Esophagus (tissue), 2 donors: ENCODE data around the gene CACNA1F. TPM values are rescaled to one million over a fixed set of nuclear protein-coding genes. Genes with fewer than 3 reads are reported as not detected.

ENCODE experiments used
- H3K27ac ChIP-seq, 2 donors: one replicate each; pipeline ENCODE4 v1.5.1; 2013; ENCODE audit warnings: low read depth in 2 of 2, mild to moderate bottlenecking in 2 of 2, inconsistent platforms in 1 of 2, low read length in 1 of 2, moderate library complexity in 1 of 2
- H3K27me3 ChIP-seq, 2 donors: one replicate each; pipeline ENCODE4 v1.6.1; 2013; ENCODE audit warnings: low read length in 2 of 2, control low read depth in 1 of 2, mild to moderate bottlenecking in 1 of 2; ENCODE audit not compliant: insufficient read depth in 2 of 2, control insufficient read depth in 1 of 2
- H3K36me3 ChIP-seq, 2 donors: one replicate each; pipeline ENCODE4 v1.6.1; 2013; ENCODE audit warnings: low read length in 1 of 2; ENCODE audit not compliant: control insufficient read depth in 2 of 2, insufficient read depth in 2 of 2
- H3K4me1 ChIP-seq, 2 donors: one replicate each; pipeline ENCODE4 v1.6.1; 2013; ENCODE audit warnings: low read length in 1 of 2; ENCODE audit not compliant: control insufficient read depth in 2 of 2, insufficient read depth in 2 of 2
- H3K4me3 ChIP-seq, 2 donors: one replicate each; pipeline ENCODE4 v1.5.1; 2013; ENCODE audit warnings: low read length in 2 of 2, mild to moderate bottlenecking in 2 of 2, low read depth in 1 of 2, moderate library complexity in 1 of 2
- H3K9me3 ChIP-seq, 2 donors: one replicate each; pipeline ENCODE4 v1.6.1; 2013; ENCODE audit warnings: mild to moderate bottlenecking in 2 of 2, low read depth in 1 of 2, low read length in 1 of 2, moderate library complexity in 1 of 2; ENCODE audit not compliant: control insufficient read depth in 2 of 2, insufficient read depth in 1 of 2
- WGBS, 2 donors: extraction: QIAGEN DNeasy Blood & Tissue Kit; methylation state at CpG; one replicate each; pipeline ENCODE4 v1.1.7; 2013; 5-methylcytosine and 5-hydroxymethylcytosine counted together
- polyA plus RNA-seq, 2 donors: library from polyadenylated mRNA; stranded (reverse); fragments of 200-250 nt; gene quantifications; one replicate each; pipeline ENCODE4 v1.2.3, GENCODE V29; 2013
- donor health status: healthy with polysubstance abuse.
- donor health status: Bipolar disorder and iron deficiency.

The CACNA1F gene
- polyA plus RNA-seq, 2 donors: 0.11 to 0.24 TPM

DNA sequence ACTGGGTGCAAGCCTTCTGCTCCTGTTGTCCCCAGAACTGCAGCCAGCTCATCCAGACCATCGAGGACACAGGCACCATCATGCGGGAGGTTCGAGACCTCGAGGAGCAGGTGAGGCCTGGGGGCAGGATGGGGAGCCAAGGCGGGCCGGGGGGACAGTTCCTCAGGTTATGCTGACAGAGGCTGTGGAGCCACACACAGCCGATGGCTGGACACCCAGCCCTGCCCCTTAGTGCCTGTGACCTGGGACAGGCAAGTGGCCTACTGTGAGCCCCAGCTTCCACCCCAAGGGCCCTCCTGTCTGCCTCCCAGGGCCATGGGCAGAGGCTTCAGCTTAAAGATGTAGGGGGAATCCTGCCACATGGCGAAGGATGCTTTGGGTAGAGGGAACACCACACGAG is 16.5 kb upstream of the CACNA1F start:
- 86 to 89% methylated on average over 9 of the region's 9 CpGs for WGBS, 2 donors
- Histone ChIP-seq H3K27ac (no peak overlapping the region), H3K9me3 (peaks cover 0 to 3% of the 10 kb centered on the region in 2 donors), H3K36me3 (peaks cover 7 to 16% of the 10 kb centered on the region in 2 donors), H3K4me3 (no peak overlapping the region), H3K4me1 (no peaks in the 10 kb centered on the region), H3K27me3 (no peaks in the 10 kb centered on the region)

DNA sequence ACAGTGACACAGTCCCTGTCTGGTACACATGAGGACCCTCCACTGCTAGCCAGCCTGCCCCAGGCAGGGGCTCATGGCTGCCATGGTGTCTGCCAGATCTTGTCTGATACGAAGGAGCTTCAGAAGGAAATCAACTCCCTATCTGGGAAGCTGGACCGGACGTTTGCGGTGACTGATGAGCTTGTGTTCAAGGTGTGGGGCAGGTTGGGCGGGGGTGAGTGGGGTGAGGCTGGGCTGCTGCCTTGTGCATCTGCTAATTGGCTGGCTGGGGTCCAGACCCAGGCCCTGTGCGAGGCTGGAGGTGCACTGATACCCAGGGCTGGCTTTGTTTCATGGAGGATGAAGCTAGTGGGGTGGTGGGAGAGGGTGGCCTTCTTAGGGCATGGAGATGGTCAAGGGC is 15.9 kb upstream of the CACNA1F start:
- WGBS, 2 donors: 86 to 90% methylated on average over 6 of the region's 6 CpGs
- H3K36me3 ChIP-seq: peaks cover 7 to 16% of the 10 kb centered on the region in 2 donors

DNA sequence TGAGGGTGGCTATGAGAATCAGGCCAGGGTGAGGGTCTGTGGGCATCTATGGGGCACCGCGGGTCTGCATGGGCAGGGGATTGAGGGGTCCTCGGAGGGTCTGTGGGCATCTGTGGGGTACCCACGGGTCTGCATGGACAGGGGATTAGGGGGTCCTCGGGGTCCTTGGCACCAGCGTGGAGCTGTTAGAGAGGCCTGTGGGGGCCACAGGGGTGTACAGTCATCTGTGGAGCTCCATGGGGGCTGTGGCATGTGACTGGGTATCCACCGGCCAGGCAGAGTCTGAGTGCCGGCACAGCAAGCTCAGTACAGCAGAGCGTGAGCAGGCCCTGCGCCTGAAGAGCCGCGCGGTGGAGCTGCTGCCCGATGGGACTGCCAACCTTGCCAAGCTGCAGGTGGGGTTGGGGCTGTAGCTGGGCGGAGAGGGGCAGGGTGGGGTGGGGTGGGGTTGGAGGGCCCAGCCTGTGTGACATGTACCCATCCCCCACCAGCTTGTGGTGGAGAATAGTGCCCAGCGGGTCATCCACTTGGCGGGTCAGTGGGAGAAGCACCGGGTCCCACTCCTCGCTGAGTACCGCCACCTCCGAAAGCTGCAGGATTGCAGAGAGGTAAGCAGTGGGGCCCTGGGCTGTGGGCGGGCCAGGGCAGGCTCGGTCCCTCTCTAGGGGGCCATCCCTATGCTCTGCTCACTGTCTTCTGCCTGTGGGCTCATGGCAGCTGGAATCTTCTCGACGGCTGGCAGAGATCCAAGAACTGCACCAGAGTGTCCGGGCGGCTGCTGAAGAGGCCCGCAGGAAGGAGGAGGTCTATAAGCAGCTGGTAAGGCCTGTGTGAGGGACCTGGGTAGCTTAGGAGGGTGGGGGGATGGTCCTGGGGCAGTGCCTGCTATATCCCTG is 15.0 kb upstream of the CACNA1F start:
- no peak overlapping the region for H3K4me3 ChIP-seq
- no peaks in the 10 kb centered on the region for H3K4me1 ChIP-seq
- H3K36me3 ChIP-seq: peaks cover 7 to 18% of the 10 kb centered on the region in 2 donors
- no peak overlapping the region for H3K27ac ChIP-seq
- 84 to 87% methylated on average over 26 to 28 of the region's 28 CpGs for WGBS, 2 donors
- H3K9me3 ChIP-seq: peaks cover 0 to 3% of the 10 kb centered on the region in 2 donors
- no peaks in the 10 kb centered on the region for H3K27me3 ChIP-seq

More for the DNA sequence above, 15.9 kb upstream of the CACNA1F start:
- Histone ChIP-seq H3K27me3 (no peaks in the 10 kb centered on the region), H3K4me3 (no peak overlapping the region), H3K4me1 (no peaks in the 10 kb centered on the region), H3K9me3 (peaks cover 0 to 3% of the 10 kb centered on the region in 2 donors), H3K27ac (no peak overlapping the region)

DNA sequence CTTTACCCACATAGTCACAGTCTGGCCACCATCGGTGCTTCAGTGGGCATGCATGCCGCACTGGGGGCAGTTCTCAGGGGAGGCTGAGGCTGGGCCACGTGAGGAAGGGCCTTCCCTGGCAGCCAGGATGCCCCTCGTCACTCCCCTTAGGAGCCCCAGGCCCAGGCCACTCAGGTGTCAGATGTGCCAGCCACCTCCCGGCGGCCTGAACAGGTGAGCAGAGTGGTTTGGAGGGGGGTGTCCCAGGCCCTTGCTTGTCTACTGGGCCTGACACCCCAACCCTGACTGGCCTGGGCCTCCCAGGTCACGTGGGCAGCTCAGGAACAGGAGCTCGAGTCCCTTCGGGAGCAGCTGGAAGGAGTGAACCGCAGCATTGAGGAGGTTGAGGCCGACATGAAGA is 14.2 kb upstream of the CACNA1F start:
- no peak overlapping the region for H3K27ac ChIP-seq
- no peaks in the 10 kb centered on the region for H3K27me3 ChIP-seq
- no peak overlapping the region for H3K4me3 ChIP-seq
- H3K4me1 ChIP-seq: no peaks in the 10 kb centered on the region
- WGBS, 2 donors: 91 to 94% methylated on average over 11 of the region's 11 CpGs
- H3K36me3 ChIP-seq: peaks cover 7 to 26% of the 10 kb centered on the region in 2 donors
- peaks cover 0 to 3% of the 10 kb centered on the region in 2 donors for H3K9me3 ChIP-seq

DNA sequence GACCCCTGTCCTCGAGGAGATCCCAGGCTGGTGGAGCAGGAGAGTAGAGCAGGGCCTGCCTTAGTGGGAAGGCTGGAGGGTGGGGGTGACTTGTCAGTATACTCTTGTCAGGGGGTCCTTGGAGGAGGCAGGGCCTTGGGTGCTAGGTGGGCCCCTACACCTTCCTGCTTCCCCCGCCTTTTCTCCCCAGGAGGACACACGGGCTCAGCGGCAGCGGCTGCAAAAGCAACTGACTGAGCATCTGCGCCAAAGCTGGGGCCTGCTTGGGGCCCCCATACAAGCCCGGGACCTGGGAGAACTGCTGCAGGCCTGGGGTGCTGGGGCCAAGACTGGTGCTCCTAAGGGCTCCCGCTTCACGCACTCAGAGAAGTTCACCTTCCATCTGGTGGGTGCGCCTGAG is 13.4 kb upstream of the CACNA1F start:
- Histone ChIP-seq H3K36me3 (peaks cover 7 to 26% of the 10 kb centered on the region in 2 donors), H3K9me3 (peaks cover 0 to 3% of the 10 kb centered on the region in 2 donors), H3K4me1 (no peaks in the 10 kb centered on the region), H3K27ac (no peak overlapping the region), H3K4me3 (no peak overlapping the region), H3K27me3 (no peaks in the 10 kb centered on the region)
- WGBS, 2 donors: 94 to 97% methylated on average over 10 of the region's 10 CpGs

DNA sequence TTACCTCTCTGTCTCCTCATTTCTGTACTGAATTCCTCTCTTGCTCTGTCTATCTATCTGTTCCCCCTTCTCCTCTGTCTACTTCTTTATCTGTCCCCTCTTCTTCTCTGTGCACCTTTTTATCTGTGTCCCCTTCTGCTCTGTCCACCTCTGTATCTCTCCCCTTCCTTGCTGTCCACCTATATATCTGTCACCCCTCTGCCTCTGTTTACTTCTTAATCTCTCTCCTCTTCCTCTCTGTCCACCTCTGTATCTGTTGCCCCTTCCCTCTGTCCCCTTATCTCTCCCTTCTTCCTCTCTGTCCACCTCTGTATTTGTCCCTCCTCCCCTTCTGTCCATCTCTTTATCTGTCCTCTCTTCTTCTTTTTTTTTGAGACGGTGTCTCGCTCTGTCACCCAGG is 11.1 kb upstream of the CACNA1F start:
- Histone ChIP-seq H3K4me1 (no peaks in the 10 kb centered on the region), H3K4me3 (no peak overlapping the region), H3K27ac (no peak overlapping the region), H3K36me3 (peaks cover 6 to 21% of the 10 kb centered on the region in 2 donors), H3K27me3 (no peaks in the 10 kb centered on the region), H3K9me3 (peaks cover 0 to 3% of the 10 kb centered on the region in 2 donors)
- 91 to 94% methylated on average over 2 of the region's 2 CpGs for WGBS, 2 donors

DNA sequence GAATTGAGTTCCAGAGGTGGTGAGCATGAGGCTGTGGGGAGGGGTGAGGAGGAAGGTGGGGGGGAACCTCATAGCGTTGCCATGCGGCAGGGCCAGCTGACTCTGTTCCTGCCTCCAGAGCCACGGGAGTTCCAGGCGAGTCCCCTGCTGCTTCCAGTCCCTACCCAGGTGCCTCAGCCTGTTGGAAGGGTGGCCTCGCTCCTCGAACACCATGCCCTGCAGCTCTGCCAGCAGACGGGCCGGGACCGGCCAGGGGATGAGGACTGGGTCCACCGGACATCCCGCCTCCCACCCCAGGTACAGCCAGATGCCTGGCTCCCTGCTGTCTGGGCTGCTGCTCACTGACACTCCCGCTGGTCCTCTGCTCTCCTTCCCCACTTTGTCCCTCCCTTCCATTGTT is 10.0 kb upstream of the CACNA1F start:
- Histone ChIP-seq H3K9me3 (no peaks in the 10 kb centered on the region), H3K36me3 (peaks cover 0 to 13% of the 10 kb centered on the region in 2 donors), H3K4me1 (no peaks in the 10 kb centered on the region), H3K27me3 (no peaks in the 10 kb centered on the region), H3K4me3 (no peak overlapping the region), H3K27ac (no peak overlapping the region)
- WGBS, 2 donors: 77 to 92% methylated on average over 12 of the region's 12 CpGs

DNA sequence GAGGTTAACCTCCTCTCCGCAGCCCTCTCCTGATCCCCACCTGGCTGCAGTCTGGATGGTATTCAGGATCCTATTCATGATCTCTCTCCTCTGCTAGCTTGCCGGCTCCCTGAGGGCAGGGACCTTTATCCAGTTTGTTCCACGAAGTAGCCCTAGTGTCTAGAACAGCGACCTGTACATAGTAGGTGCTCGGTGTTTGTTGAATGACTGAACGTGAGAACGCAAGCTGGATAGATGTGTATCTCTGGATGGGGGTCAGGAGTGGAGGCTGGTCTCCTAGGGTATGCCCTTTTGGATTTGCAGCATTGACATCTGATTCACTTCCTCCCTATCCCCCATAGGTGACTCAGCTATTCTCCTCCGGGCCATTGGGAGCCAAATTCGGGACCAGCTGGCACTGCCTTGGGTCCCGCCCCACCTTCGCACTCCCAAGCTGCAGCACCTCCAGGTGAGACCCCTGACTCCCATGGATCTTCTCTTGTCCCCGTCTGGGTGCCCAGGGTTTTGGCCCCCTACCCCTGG is 9.5 kb upstream of the CACNA1F start:
- WGBS, 2 donors: 88 to 89% methylated on average over 12 of the region's 12 CpGs
- H3K4me3 ChIP-seq: no peak overlapping the region
- H3K36me3 ChIP-seq: peaks cover 0 to 13% of the 10 kb centered on the region in 2 donors
- no peak overlapping the region for H3K27ac ChIP-seq
- no peaks in the 10 kb centered on the region for H3K27me3 ChIP-seq
- no peaks in the 10 kb centered on the region for H3K9me3 ChIP-seq
- no peaks in the 10 kb centered on the region for H3K4me1 ChIP-seq

DNA sequence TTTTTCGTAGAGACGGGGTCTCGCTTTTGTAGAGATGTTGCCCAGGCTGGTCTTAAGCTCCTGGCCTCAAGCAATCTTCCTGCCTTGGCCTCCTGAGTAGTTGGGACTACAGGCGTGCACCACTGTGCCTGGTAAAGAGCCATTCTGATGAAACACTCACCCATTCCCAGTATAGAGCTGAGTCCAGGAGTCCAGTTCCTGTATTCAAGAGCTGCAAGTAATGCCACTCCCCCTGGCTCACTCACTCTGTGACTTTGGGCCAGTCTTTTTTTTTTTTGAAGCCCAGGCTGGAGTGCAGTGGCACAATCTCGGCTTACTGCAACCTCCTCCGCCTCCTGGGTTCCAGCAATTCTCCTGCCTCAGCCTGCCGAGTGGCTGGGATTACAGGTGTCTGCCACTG is 5.6 kb upstream of the CACNA1F start:
- peaks cover 0 to 3% of the 10 kb centered on the region in 2 donors for H3K4me1 ChIP-seq
- no peak overlapping the region for H3K4me3 ChIP-seq
- no peaks in the 10 kb centered on the region for H3K27me3 ChIP-seq
- 76 to 78% methylated on average over 7 of the region's 7 CpGs for WGBS, 2 donors
- H3K27ac ChIP-seq: no peak overlapping the region
- no peaks in the 10 kb centered on the region for H3K9me3 ChIP-seq
- H3K36me3 ChIP-seq: peaks cover 0 to 10% of the 10 kb centered on the region in 2 donors
